SK-N-SH (cell line): Measurements from ENCODE around the gene TMEM106B.

Source experiments
- EZH2phosphoT487 ChIP-seq: fragments of 200-600 bp; sonication (generic); IDR thresholded peaks from 2 replicates; pipeline ENCODE4 v1.6.1; 2017; ENCODE audit warnings: low read depth, mixed run types, mild to moderate bottlenecking, antibody characterized with exemption, moderate library complexity, borderline replicate concordance
- RAD21 ChIP-seq: IDR thresholded peaks from 2 replicates; pipeline ENCODE4 v1.6.1; 2012; ENCODE audit warnings: mild to moderate bottlenecking, low read length
- RCOR1 ChIP-seq: fragments of 150-350 bp; IDR thresholded peaks from 2 replicates; pipeline ENCODE4 v1.6.1; 2017; ENCODE audit warnings: antibody characterized with exemption, low read length
- SMC3 ChIP-seq: IDR thresholded peaks from 2 replicates; pipeline ENCODE4 v1.6.1; 2012; ENCODE audit warnings: low read depth, low read length, improper control_type of control experiment
- TAF1 ChIP-seq: IDR thresholded peaks from 2 replicates; pipeline ENCODE4 v1.6.1; 2012; ENCODE audit warnings: low read depth, mild to moderate bottlenecking, low read length, moderate library complexity, borderline replicate concordance
- YY1 ChIP-seq: IDR thresholded peaks from 2 replicates; pipeline ENCODE4 v1.4.0; 2012; ENCODE audit warnings: low read depth, mild to moderate bottlenecking
- TF ChIP-seq, protein P1 (sequence below): fragments of 200-600 bp; sonication (generic); IDR thresholded peaks from 2 replicates; pipeline ENCODE4 v1.6.1; 2017; ENCODE audit warnings: antibody characterized with exemption, mild to moderate bottlenecking, moderate library complexity

- TF ChIP-seq TAF1 = no peak
- no peak for TF ChIP-seq RAD21
- no peak for TF ChIP-seq RCOR1
- TF ChIP-seq, protein P1, sequence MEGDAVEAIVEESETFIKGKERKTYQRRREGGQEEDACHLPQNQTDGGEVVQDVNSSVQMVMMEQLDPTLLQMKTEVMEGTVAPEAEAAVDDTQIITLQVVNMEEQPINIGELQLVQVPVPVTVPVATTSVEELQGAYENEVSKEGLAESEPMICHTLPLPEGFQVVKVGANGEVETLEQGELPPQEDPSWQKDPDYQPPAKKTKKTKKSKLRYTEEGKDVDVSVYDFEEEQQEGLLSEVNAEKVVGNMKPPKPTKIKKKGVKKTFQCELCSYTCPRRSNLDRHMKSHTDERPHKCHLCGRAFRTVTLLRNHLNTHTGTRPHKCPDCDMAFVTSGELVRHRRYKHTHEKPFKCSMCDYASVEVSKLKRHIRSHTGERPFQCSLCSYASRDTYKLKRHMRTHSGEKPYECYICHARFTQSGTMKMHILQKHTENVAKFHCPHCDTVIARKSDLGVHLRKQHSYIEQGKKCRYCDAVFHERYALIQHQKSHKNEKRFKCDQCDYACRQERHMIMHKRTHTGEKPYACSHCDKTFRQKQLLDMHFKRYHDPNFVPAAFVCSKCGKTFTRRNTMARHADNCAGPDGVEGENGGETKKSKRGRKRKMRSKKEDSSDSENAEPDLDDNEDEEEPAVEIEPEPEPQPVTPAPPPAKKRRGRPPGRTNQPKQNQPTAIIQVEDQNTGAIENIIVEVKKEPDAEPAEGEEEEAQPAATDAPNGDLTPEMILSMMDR = no peak
- no peak for TF ChIP-seq YY1
- TF ChIP-seq SMC3 = no peak
- no peak for TF ChIP-seq EZH2phosphoT487
Observed at GRCh38 chr7:12228024-12228423, 16.9 kb downstream of the TMEM106B start.
